ENCODE measurements around the gene WDFY4. TPM values are rescaled to one million over a fixed set of nuclear protein-coding genes. Genes with fewer than 3 reads are reported as not detected.

WDFY4 gene
- total RNA-seq, 2 experiments from 2014 or later = 0.90 to 1.1 TPM

DNA sequence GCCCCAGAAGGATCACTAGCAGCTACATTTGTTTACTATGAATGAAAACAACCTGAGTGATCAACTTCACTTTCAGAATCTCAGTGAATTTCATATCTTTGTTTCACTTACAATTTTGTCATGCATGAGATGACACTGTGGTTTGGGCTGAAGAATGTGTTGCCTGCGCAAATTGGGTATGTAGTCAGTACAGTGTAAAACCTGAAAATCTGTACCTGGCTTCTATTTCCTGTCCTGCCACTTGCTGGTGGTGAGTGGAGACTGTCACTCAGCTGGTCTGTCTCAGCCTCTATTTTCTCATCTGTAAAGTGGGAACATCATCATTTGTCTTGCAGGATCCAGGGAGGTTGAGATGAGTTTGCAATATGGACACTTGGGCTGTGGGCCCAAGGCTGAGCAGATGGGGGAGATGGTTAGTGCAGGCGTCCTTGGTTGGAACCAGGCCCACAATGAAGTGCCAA lies 118.0 kb downstream of the WDFY4 start:
- TF ChIP-seq CTCF (IDR thresholded peaks at IDR 0.05) = no peak
- Mint-ChIP-seq H3K27ac (no peak overlapping the region), H3K4me1 (ENCODE audit: low read depth) (peaks cover 37% of the 10 kb centered on the region), H3K36me3 (ENCODE audit: low read depth) (peaks cover 6% of the 10 kb centered on the region), H3K27me3 (no peaks in the 10 kb centered on the region), H3K9me3 (peaks cover 5% of the 10 kb centered on the region), H3K4me3 (no peak overlapping the region)
- DNase-seq (no peak), ATAC-seq (peak; percentile 43)
- CTCF ChIA-PET = no interaction called here
- intact Hi-C loops (cut with micrococcal nuclease) = no loop called here
- POLR2A ChIA-PET = interaction anchor here (1.0 kb wide), 1 partner anchor 203 kb away, joined by 3 read pairs; no protein-coding TSS in a partner anchor

DNA sequence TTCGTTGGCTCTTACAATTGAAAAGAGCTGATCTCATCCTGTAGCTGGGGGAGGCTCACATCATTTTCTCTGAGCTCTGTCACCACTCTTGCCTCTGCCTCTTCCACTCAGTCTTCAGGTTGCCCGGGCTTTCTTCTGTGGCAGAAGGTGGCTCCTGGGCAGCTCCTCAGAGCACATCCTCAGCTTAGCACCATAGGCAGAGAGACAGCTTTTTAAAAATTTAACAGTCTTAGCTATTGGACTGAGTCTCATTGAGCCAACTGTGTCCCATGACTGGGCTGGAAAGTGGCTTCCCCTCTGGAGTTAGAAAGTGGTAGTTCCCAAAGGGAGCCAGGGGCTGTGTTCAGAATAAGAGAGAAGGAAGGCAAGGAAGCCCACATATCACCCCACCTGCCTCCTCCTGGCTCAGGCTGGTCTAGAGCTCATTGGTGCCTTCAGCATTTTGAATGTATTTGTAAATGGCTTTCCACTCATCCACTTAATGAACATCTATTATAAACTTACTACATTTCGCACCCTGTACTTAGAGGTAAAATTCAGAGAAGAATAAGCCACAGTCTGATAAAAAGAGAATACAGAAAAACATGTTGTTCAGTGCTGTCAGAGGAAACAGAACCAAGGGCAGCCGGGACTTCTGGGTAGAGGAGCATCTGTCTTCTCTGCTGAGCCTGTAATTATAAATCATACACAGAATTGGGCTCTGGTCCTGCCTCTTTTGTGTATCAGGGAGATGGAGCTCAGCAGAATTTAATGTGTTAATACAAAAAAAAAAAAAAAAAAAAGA lies 119.3 kb downstream of the WDFY4 start:
- Mint-ChIP-seq H3K4me3 (no peak overlapping the region), H3K36me3 (ENCODE audit: low read depth) (peaks cover 6% of the 10 kb centered on the region), H3K4me1 (ENCODE audit: low read depth) (peaks cover 37% of the 10 kb centered on the region), H3K9me3 (peaks cover 5% of the 10 kb centered on the region), H3K27me3 (no peaks in the 10 kb centered on the region), H3K27ac (no peak overlapping the region)
- intact Hi-C loops (cut with micrococcal nuclease) = no loop called here
- no peak for ATAC-seq
- no peak for DNase-seq
- ChIA-PET CTCF (interaction anchor here (1.2 kb wide), 1 partner anchor 146 kb away, joined by 4 read pairs; no protein-coding TSS in a partner anchor), POLR2A (interaction anchor here (1.1 kb wide), 1 partner anchor 734 kb away, joined by 3 read pairs; the partner anchor contains the start of gene ERCC6)
- TF ChIP-seq CTCF (IDR thresholded peaks at IDR 0.05) = no peak

DNA sequence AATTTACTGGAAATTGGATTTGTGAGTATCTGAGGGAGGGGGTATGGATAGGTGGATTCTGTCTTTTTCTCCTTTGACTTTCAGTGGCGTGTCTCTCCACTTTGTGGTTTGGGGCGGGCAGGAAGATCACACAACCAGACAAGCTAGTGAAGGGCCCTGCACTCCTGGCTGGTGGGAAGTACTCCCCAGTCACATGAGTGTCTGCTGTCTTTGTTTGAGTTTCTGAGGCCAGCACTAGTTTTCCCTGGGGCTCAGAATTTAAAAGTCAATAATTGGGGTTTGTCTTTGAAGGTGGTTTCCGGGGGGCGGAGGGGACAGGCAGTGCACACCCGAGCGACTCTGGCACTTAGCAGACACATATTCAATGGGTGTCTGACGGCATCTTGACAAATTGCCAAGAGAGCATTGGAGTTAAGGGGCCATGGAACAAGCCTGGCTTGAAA lies 120.1 kb downstream of the WDFY4 start:
- no peak for ATAC-seq
- H3K4me1 Mint-ChIP-seq (ENCODE audit: low read depth) = peaks cover 35% of the 10 kb centered on the region
- no peak overlapping the region for H3K4me3 Mint-ChIP-seq
- no peak for DNase-seq
- CTCF ChIA-PET = interaction anchor here (1.2 kb wide), 1 partner anchor 146 kb away, joined by 4 read pairs; no protein-coding TSS in a partner anchor
- intact Hi-C loops (cut with micrococcal nuclease) = no loop called here
- H3K27ac Mint-ChIP-seq = no peak overlapping the region
- H3K9me3 Mint-ChIP-seq = peaks cover 5% of the 10 kb centered on the region
- no peaks in the 10 kb centered on the region for H3K27me3 Mint-ChIP-seq
- no peak for TF ChIP-seq CTCF (IDR thresholded peaks at IDR 0.05)
- POLR2A ChIA-PET = no interaction called here
- peaks cover 6% of the 10 kb centered on the region for H3K36me3 Mint-ChIP-seq (ENCODE audit: low read depth)

DNA sequence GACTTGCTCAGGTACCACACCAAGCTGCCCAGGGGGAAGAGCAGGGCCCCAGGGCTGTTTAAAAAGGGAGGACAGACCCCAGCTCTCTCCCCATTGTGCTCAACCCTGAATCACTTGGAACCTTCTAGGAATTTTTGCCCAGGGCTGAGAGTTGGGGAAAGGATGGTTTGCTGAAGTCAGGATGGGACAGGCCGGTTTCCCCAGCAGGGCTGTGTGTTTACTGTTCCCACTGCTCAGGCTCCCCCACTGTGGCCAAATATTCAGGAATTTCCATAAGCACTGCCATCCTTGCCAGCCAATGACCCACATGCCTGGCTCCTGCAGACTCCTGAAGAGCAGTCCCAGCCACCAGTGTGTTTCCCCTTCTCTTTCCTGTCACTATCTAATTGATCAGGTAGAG lies 120.7 kb downstream of the WDFY4 start:
- DNase-seq = no peak
- H3K9me3 Mint-ChIP-seq = peaks cover under 1% of the 10 kb centered on the region
- ATAC-seq = no peak
- ChIA-PET POLR2A (no interaction called here), CTCF (interaction anchor here (1.2 kb wide), 1 partner anchor 147 kb away, joined by 4 read pairs; no protein-coding TSS in a partner anchor)
- H3K4me3 Mint-ChIP-seq = no peak overlapping the region
- no peak overlapping the region for H3K27ac Mint-ChIP-seq
- no peak for TF ChIP-seq CTCF (IDR thresholded peaks at IDR 0.05)
- H3K27me3 Mint-ChIP-seq = no peaks in the 10 kb centered on the region
- peaks cover under 1% of the 10 kb centered on the region for H3K36me3 Mint-ChIP-seq (ENCODE audit: low read depth)
- intact Hi-C loops (cut with micrococcal nuclease) = no loop called here
- H3K4me1 Mint-ChIP-seq (ENCODE audit: low read depth) = peaks cover 30% of the 10 kb centered on the region

- Mint-ChIP-seq H3K36me3 (ENCODE audit: low read depth) (no peaks in the 10 kb centered on the region), H3K27ac (no peak overlapping the region), H3K9me3 (no peaks in the 10 kb centered on the region), H3K4me3 (no peak overlapping the region), H3K4me1 (ENCODE audit: low read depth) (peaks cover 27% of the 10 kb centered on the region), H3K27me3 (no peaks in the 10 kb centered on the region)
- ATAC-seq = no peak
- intact Hi-C loops (cut with micrococcal nuclease) = no loop called here
- POLR2A ChIA-PET = no interaction called here
- DNase-seq = no peak
- CTCF ChIA-PET = no interaction called here
- no peak for TF ChIP-seq CTCF (IDR thresholded peaks at IDR 0.05)
Observed at GRCh38 chr10:48805848-48806247, 121.2 kb downstream of the WDFY4 start.

Data from activated CD8-positive, alpha-beta T cell treated with anti-CD3 and anti-CD28 coated beads for 36 hours (primary cell).